NCI-H2107 treated with DMSO at 0.1 percent for 48 hours (cell line): Measurements from ENCODE around the gene THBD.

Experiments used
- DNase-seq: peaks from one replicate; lab custom pipeline; 2025; ENCODE audit not compliant: unreplicated experiment; lab: John Stamatoyannopoulos, UW

THBD gene

DNA sequence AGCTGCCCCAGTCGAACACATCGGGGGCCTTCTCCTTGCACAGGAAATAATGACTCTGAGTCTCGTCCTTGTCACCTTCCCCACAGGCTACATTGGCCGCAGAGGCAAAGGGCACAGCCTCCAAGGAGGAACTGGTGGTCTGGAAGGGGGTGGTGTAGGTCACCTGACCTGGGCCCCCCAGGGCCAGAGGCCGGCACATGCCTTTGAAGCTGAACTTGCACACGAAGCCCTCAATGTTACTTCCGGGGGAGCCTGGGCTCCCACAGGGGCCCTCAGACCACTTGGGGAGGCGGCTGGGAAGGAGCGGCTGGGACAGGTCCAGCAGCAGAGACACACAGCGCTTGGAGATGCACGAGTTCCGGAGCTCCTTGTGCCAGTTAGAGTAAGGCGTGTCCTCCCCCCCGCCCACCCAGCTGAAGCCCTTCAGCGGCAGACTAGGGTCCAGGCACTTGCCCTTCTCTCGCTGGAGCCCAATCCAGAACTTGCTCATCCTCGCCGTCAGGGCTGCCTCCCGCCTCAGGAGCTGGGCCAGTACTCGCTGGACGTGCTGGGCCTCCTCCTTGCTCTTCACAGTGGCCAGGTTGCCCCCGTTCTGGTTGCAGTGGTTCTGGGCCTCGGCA is 36.1 kb upstream of the THBD start:
- no peak for DNase-seq

DNA sequence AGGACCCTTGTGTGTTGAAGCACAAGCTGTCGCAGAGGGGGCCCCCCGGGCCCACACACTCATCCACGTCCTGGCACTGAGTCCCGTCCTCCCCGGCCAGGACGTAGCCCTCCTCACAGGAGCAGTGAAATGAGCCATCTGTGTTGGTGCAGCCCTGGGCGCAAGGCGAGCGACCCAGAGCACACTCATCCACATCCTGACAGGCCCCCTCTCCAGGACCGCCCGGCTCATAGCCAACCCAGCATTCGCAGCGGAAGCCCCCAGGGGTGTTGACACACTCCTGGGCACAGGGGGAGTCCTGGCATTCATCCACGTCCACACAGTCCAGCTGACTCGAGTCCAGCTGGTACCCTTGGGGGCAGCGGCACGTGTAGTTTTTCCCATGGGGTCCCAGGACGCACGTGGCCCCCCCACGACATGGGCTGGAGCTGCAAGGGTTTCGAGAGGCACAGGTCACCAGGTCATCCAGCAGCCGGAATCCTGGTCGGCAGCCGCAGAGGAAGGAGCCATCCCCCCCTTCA is 35.4 kb upstream of the THBD start:
- no peak for DNase-seq

DNA sequence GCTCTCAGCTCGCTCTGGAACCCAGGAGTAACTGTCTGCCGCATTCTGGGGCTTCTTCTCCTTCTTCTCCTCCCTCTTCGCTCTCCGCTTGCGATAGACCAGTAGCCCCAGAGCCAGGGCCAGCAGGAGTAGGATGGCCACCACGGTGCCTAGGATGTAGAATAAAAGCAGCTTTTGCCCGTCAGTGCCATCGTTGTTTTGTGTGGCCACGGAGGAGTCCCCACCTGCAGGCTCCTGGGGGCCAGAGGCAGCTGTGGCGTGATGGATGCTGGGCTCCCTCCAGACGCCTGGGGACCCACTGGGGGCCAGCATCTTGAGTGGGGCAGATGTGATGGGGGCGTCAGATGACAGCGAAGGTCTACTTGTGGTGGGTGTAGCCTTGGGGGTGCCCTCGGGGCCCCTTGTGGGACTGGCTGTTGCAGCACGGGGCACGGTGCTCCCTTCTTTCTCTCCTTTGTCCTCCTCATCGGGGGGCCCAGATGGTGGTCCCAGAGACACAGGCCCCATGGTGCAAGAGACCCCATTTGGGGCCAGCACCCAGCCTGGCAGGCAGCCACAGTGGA is 34.9 kb upstream of the THBD start:
- DNase-seq, result no peak

DNA sequence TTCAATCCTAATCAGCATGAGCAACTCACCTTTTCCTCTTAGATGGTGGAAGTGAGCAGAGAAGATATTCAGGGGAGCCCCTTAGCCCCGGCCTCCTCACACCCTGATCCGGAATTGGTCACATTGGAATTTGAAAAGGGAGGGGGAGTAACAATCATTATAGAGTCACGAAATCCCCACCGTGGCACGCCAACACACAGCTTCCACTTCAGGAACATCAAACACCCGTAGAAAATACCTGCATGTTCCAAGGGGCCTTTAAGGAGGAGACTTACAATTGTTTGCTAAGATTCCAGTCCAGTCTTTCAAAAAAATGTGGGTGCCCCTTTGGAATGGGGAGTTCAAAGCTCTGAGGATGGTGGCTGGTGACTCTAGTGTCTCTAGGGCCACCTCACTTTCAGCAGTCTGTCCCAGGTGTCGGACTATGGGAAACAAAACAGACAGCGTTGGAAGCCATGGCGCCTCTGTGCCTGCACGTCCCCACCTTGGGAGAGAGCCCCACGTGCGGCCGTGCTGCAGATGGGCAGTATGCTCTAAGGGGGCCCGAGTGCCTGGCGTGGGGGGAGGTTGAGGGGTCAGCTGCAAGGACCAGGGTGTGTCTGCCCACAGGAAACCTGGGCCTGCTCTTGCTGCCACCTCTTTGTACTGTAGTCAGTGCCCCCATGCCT is 34.2 kb upstream of the THBD start:
- no peak for DNase-seq

DNA sequence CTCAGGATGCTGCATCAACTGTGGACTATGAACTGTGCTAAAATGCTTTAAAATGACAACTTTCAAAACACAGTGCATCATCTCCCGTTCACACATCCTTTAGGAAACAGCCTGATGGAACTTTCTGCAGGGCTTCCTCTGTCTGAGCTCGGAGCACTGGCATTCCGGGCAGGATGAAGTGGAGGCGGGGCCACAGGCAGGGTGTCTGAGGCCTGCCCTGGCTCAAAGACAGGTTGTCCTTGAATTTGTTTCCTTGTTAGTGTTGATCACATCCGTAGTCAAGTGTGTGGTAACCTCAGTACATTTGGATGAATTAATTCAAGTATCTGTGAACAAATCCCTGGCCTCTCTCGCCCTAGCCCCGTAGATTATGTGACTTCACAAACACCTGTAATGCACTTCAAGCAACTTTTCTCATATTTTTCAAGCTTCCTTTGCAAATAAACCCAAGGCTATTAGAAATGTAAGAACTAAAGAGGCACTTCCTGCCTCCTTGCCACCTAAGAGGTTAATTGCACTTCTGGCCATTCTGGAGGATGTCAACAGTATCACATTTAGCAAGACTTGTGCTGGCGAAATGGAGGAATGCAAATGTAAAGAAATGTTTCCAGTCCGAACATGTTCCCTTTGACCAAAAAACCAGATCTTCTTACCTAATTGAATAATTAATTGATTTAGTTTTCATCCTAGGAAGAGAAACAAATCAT is 33.5 kb upstream of the THBD start:
- no peak for DNase-seq

DNA sequence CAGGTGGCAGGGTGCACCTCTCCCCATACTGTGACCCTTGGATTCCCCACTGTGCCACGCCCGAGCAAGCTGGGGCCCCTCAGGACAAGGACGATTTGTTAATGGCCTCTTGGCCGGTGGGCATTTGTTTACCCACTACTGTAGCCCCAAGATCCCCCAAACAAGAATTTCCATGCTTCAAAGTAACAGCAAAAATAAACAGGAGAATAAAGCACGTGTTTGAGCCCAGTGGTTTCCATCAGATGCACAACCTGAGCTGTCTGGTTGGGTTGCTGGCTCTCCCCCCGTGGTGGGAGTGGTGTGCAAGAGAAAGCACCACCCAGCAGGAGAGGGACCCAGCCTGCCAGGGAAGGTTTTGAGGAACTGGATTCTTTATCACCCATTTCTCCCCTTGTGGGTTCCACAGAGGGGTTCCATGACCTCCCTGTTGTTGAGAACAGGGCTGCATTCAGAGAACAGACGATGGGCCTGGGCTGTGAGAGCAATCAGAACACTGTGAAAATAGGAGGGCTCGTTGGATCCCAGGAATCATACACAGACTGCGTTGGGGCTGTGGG is 31.9 kb upstream of the THBD start:
- DNase-seq, result no peak

DNA sequence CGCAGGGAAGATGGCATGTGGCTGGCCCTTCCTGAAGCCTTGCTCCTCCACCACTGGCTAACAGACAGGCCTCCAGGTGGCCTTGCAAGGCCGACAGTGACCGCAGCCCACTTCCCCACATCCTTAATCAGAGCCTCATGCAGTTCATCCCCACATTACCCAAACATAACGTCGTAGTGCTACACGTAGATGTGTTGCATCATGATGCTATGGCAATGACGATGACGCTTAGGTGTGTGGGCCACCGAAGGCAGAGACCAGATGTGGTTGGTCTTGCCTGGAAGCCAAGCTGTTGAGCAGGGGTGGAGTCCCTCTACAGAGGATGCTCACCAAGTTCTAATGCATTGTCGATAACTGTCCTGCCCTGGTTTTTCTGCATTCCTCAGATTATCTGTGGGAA is 31.0 kb upstream of the THBD start:
- DNase-seq, result no peak

DNA sequence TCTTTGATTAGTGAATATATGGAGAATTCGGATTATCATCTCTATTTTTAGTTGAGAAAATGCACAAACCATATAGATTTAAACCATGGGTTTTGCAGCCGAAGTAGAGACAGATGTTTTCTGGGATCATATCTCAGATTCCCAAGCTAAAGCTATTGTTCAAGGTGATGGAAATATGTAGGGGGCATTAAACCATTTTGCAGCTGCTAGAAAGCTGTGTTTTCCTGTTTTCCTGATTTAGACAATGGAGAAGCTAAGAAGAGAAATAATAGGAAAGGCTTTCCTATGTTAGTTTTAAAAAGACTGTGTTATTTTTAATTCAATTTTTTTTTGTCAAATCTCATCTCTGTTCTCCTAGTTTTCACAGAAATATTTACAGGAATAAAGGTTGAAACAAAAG is 30.5 kb upstream of the THBD start:
- DNase-seq, result no peak

DNA sequence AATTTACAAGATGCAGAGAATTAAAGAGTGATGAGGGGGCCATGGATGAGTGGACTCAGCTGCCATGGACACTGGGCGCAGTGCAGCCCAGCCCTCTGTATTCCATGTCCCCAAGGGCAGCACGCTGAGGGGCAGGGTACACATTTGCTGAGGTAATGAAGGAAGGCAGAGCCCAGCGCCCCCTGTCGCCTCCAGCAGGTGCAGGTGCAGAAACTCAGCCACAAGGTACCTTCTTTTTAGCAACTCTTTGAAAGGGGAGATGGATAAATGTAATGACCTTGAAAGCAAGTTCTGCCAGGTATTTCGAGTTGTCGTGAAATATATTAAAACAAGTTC is 29.5 kb upstream of the THBD start:
- no peak for DNase-seq

DNA sequence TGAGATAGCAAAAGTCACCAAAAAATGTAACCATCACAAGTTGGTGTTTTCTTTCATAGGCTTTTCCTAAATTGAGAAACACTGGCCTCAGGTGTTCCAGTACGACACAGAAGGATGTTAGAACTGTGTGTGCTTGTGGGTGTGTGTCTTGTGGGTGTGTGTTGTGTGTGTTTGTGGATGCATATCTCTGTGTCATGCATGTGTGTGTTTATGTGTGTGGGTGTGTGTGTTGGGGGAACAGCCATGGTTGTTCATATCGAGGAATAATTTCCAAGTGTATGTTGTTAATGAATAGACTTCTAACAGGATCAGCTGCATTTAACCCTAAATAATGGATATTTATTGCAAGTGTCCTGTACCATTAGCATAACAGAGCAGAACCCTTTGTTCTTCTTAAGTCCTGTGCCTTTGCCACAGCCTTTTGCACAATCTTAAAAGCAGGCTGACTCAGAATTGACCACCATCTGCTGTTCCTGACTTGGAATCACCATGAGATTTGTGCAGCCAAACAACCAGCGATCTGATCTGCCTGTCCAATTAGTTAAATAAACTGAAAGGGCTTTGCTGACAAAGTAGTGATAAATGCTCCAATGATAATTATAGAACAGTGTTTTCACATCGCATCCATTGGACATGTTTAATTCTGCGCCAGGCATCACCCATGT is 29.0 kb upstream of the THBD start:
- DNase-seq, result no peak

DNA sequence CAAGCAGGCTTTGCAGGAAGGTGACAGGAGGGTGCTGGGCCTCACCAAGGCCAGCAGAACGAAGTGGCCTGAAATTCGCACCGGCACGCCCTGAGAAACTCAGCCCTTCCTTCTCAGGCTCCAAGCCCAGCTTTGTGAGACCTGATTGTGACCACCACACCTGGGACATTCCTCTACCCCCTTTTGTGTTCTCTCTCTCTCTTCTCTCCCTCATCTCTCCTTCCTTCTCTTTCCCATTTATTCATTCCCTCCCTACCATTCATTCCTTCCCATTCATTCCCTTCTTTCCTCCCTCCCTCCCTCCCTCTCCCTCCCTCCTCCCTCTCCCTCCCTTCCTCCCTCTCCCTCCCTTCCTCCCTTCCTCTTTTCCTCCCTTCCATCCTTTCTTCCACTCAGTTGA is 27.8 kb upstream of the THBD start:
- DNase-seq, result no peak

DNA sequence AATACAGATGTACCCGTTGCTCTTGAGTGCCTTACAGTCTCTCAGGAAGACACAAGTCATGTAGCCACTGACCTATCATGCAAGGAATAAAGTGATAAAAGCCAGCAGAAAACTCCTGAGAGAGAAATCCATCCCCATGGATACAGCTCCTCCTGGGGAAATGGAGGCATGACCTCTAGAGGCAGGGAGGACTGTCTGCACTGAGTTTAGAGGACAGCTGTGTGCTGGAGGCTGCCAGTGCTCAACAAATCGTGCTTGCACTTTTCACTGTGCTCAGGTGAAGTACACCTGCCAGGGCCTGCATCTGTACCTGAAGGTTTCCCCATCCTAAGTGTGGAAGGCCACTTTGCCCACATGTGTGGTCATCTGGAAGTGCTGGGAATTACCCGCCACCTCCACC is 24.6 kb upstream of the THBD start:
- DNase-seq, result no peak

DNA sequence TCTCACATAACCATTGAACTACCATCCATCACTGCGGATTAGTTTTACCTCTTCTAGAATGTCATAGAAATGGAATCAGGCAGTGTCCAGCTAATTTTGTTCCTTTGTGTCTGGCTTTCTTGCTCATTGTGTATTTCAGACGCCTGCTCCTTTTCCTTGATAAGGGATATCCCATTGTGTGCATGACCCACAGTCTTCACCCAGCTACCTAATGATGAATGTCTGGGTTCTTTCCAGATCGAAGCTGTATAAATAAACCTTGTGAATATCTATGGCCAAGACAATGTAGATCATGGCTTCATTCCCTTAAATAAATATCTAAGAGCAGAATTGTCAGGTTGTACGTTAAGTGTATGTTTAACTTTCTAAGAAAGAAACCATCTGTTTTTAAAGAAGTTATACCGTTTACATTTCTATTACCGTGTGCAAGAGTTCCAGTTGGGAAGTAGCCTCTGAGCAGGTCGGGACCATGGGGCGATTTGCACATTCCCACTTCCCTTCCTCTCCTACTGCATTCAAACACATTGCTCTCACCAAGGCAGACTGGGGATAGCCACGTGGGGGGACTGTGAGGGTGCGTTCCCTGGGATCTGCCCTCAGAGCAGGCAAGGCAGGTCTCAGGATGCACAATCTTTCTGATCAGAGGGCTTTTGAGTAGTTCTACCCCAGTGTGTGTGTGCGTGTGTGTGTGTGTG is 23.6 kb upstream of the THBD start:
- DNase-seq, result no peak

DNA sequence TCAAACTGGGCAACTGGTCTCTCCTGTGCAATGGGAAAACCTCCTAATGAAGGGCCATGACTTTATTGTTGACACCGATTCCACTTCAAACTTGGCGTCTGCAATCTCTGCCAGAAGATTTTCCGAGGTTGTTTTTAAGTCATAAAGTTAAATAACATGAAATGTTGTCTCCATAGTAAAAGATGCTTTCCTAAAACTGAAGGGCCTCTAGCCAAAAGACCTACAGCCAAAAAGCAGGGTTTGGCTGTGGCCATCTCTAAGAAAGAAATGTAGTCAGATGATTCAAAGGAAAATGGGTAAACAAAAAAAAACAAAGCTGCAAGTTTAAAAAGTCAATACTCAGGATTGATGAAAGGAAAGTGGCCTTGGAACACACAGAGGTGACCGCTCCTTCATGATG is 22.5 kb upstream of the THBD start:
- no peak for DNase-seq

DNA sequence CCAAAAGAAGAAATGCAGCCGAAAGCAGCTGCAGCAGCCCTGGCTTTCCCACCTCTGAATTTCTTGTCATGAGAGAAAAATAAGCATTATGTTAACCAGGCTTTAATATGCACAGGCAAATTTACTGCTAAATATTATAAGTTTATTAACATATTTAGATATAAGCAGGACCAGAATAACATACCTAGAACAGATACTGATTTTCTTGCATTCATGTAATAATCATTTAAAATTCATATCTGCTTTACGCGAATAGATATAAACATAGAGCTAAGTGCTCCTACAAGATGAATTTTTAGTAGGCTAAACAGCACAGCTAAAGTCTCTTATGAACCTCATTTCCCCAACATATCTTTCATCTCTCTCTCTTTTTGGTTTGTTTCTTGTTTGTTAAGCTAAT is 21.9 kb upstream of the THBD start:
- no peak for DNase-seq

DNA sequence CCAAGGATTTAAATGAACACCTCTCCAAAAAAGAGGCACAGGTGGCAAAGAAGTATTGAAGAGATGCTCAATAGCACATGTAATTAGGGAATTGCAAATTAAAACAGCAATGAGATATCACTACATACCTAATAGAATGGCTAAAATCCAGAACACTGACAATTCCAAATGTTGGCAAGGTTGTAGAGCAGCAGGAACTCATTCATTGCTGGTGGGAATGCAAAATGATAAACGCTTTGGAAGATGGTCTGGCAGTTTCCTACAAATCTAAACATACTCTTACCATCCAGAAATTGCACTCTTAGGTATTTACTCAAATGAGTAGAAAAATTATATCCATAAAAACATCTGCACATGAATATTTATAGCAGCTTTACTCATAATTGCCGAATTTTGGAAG is 19.6 kb upstream of the THBD start:
- DNase-seq, result no peak

DNA sequence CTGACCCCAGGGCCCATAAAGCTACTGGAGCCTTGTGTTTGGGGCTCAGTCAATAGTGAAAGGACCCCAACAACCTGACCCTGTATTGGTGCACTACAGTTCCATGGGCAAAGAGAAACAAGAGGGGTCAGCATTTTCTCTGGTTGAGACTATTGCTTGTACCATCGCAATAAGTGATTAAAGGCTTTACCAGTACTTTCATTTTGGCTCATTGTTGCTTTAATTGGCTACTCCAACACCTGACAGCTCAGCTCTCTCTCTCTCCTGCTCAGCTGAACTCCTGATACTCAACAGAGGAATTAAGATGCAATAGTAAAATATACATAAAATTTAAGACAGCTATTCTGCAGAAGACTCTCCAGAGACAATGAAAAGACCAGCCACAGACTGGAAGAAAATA is 18.8 kb upstream of the THBD start:
- no peak for DNase-seq

DNA sequence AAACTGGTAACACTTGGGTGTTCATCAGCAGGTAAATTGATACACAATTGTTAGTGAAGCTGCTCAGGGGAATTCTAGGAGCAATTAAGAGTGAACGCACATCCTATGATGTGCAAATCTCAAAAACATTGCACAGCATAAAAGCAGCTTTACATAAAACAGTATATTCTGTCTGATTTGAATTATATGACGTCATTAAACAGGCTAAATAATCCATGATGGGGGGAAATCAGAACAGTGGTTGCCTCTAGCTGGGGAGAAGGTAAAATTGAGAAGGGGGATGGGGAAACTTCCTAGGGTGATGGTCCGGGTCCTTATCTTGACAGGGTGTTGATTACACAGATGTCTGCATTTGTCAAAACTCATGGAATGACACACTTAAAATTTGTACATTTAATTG is 17.3 kb upstream of the THBD start:
- no peak for DNase-seq

DNA sequence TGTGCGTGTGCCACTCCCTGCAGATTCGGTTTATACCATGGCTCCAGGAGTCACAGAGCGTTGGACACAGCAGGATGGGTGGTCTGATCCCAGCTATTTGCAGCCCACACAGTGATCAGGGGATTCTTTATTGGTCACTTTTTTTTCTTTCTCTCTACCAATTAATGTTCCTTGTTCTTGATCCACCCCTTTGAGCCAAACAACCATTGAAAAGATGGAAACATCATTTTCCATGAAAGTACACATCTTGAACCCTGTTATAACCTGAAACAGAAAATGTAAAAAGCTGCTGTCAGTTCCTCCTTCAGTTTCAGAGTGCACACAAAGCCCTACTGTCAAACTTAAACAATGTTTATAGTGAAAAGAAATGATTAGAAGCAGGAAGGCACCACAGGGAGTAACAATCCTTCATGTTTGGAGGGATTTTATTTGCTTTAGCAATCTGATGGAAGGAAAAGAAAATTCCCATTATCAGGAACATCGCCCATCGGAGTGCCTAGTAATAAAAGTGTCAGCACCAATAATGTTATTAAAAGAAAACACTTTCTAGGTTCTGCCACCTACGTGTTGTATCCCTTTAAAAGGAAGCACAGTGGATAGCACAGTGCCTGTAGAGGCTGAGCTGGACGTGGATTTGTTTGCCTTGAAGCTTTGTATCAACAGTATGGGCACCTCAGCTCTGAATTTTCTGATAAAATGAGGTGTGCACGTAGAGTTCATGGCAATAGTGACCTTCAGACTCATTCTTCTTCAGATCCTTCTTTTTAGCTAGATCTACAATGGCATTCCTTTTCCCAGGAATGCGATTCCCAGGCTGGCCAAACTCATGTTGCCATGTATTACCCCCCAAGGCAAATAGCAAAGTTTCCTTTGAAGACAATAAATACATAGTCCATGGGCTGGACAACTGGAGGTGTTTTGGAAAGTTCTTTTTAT is 16.1 kb upstream of the THBD start:
- DNase-seq, result no peak

DNA sequence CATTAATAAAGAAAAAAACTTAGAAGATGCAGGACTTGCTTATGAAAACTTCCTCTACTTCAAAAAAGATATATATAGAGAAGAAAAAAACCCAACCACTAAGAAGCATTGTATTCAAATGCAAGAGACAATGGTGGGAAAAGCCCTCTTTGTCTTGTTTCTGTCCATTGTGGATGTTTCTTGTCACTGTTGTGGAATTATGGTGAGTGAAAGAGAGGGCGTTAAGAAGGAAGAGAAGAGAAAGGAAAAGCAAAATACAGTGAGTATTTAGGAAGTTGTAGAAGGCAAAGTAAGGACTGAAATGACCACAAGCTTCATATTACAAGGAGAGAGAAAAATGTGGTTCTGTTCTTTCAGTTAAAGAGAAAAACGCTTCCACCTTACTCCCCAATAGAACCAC is 14.1 kb upstream of the THBD start:
- DNase-seq, result no peak
